SKM-1 treated with dmso at 0.1 percent for 144 hours (cell line): ENCODE results near the gene CDYL2.
"Not testable (repeated sequence)": the region's sequence is repeated elsewhere in the genome, so short reads cannot be mapped to it uniquely, and the experiment has no call there.

Experiments used
- DNase-seq: peaks from one replicate; lab custom pipeline; 2025; ENCODE audit not compliant: unreplicated experiment; lab: John Stamatoyannopoulos, UW

Gene CDYL2

GRCh38 chr16:80804526-80805383 is at the start of gene CDYL2:
Gene CDYL2, minus strand, starts transcription at chr16:80804598. Its CDS starts 425 bp downstream, at chr16:80804173.
- DNase-seq = peak; percentile 54

GRCh38 chr16:80852261-80852872 is 48.0 kb upstream of the CDYL2 start:
- DNase-seq = peak; percentile 13

- DNase-seq = no peak
Measured at GRCh38 chr16:80851831-80852230, 47.4 kb upstream of the CDYL2 start.

- no peak for DNase-seq
Measured at GRCh38 chr16:80850757-80851156, 46.4 kb upstream of the CDYL2 start.

- DNase-seq = no peak
Measured at GRCh38 chr16:80848862-80849261, 44.5 kb upstream of the CDYL2 start.

- no peak for DNase-seq
Measured at GRCh38 chr16:80846680-80847079, 42.3 kb upstream of the CDYL2 start.

GRCh38 chr16:80846275-80846674 is 41.9 kb upstream of the CDYL2 start:
- DNase-seq = no peak

- no peak for DNase-seq
Measured at GRCh38 chr16:80844395-80844794, 40.0 kb upstream of the CDYL2 start.

- no peak for DNase-seq
Measured at GRCh38 chr16:80841231-80841630, 36.8 kb upstream of the CDYL2 start.

- no peak for DNase-seq
Measured at GRCh38 chr16:80837533-80838147, 33.2 kb upstream of the CDYL2 start.

GRCh38 chr16:80836846-80837245 is 32.4 kb upstream of the CDYL2 start:
- DNase-seq = no peak

- DNase-seq = no peak
Measured at GRCh38 chr16:80836202-80836601, 31.8 kb upstream of the CDYL2 start.

GRCh38 chr16:80831039-80831438 is 26.6 kb upstream of the CDYL2 start:
- no peak for DNase-seq

GRCh38 chr16:80828495-80828894 is 24.1 kb upstream of the CDYL2 start:
- no peak for DNase-seq

- no peak for DNase-seq
Measured at GRCh38 chr16:80827007-80827406, 22.6 kb upstream of the CDYL2 start.

GRCh38 chr16:80825365-80825758 is 21.0 kb upstream of the CDYL2 start:
- no peak for DNase-seq

- DNase-seq = peak; percentile 40
Measured at GRCh38 chr16:80824623-80825364, 20.4 kb upstream of the CDYL2 start.

- no peak for DNase-seq
Measured at GRCh38 chr16:80819988-80820387, 15.6 kb upstream of the CDYL2 start.

- DNase-seq = no peak
Measured at GRCh38 chr16:80816356-80816755, 12.0 kb upstream of the CDYL2 start.

GRCh38 chr16:80815278-80815677 is 10.9 kb upstream of the CDYL2 start:
- DNase-seq = not testable (repeated sequence)

GRCh38 chr16:80812593-80812992 is 8.2 kb upstream of the CDYL2 start:
- DNase-seq = no peak
